Measurements from ENCODE around the gene GDPD4.

Gene GDPD4

DNA sequence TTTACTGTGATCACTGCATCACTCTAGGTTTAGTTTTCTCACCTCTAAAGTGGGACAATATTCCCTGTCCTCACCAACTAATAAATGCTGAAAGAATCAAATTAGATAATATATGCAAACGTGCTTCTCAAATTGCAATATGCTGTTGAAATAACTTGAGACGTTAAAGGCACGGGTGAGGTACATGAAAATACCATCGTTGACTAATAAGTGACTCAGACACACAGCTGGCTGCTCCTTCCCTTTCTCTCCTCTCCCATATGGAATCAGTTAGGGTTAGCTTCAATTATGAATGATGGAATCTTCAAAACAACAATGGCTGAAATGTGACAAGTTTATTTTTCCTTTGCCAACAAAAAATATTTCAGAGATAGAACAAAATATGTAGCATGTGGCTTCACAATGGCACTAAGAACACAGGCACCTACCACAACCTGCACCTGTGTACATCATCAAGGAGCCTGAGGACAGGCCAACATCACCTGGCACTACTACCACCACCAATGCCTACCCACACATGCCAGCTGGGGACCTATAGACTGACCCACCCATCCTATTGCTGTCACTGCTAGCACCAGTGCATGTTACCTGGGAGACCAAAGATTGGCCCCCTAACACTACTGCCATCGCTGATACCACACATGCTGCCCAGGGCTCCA is 13.7 kb downstream of the GDPD4 start:
- TF ChIP-seq, protein P1, sequence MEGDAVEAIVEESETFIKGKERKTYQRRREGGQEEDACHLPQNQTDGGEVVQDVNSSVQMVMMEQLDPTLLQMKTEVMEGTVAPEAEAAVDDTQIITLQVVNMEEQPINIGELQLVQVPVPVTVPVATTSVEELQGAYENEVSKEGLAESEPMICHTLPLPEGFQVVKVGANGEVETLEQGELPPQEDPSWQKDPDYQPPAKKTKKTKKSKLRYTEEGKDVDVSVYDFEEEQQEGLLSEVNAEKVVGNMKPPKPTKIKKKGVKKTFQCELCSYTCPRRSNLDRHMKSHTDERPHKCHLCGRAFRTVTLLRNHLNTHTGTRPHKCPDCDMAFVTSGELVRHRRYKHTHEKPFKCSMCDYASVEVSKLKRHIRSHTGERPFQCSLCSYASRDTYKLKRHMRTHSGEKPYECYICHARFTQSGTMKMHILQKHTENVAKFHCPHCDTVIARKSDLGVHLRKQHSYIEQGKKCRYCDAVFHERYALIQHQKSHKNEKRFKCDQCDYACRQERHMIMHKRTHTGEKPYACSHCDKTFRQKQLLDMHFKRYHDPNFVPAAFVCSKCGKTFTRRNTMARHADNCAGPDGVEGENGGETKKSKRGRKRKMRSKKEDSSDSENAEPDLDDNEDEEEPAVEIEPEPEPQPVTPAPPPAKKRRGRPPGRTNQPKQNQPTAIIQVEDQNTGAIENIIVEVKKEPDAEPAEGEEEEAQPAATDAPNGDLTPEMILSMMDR (IDR thresholded peaks at IDR 0.05; ENCODE audit: extremely low read depth, insufficient read depth, missing control alignments), result no peak
- no peak for DNase-seq (ENCODE audit: low spot score)
- in situ Hi-C loops (cut with MboI; ENCODE audit: low pct_unique_long_range_greater_than_20kb, low sequenced_read_pairs, unreplicated experiment), result no loop called here

DNA sequence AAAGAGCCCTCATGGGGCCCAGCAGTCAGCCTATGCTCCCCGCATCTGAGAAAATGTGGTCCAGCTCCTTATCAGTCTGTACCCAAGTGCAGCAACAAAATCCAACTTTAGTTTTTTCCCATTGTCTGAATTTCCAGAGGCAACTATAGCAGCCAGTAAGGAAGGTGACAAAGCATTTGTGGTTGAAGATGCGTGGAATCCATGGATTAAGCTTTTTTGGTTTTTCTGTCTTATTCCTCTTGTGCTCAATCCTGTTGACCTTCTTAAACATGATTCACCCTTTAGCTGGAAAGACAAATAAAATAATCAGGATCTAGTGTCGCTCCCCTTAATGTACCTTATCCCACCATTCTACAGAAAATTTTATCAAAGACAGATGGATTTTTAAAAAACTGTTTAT is 14.3 kb downstream of the GDPD4 start:
- no peak for DNase-seq (ENCODE audit: low spot score)
- in situ Hi-C loops (cut with MboI; ENCODE audit: low pct_unique_long_range_greater_than_20kb, low sequenced_read_pairs, unreplicated experiment), result no loop called here
- TF ChIP-seq, protein P1 (IDR thresholded peaks at IDR 0.05; ENCODE audit: extremely low read depth, insufficient read depth, missing control alignments), result no peak

DNA sequence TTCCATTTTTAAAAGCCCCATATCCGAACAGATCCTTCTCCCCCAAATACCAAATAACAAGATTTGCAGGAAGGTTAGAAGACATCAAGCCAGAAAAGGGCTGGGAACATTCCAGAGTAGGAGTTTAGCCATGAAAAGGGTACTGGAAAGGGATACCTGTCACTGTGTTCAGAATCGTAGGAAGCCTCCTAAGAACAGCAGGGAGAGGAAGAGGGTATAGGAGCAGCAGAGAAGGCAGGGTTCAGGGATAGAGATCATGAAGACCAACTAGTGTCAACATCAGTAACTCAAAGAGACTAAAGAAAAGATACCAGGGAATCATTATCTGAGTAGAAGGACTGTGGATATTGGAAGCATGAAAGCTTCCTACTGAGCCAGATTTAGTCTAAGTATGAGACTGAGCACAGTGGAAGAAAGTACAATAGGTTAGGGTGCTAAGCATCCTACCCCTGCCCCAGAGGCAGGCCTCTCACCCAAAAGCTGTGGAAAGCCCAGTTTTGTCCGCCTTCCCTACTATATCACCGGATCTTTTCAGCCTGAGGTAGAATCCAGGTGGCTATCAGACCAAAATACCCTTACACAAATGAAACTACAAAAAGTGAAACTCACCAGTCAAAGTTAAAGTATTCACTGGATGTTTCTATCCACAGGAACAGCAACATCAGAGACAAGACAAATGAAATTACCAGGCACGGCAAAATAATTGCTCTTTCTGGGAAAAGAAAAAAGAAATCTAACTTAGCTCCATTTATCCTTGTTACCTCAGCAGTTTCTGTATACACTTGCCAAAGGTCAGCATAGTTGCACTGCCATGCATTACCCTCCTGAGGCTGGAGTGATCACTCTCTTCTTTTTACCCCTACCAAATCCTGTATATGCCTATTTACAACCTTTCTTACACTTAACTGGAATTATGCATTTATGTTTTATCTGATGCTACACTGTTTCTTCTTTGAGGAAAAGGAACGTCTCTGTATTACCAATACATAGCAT is 16.7 kb downstream of the GDPD4 start:
- in situ Hi-C loops (cut with MboI; ENCODE audit: low pct_unique_long_range_greater_than_20kb, low sequenced_read_pairs, unreplicated experiment), result no loop called here
- no peak for DNase-seq (ENCODE audit: low spot score)
- TF ChIP-seq, protein P1 (IDR thresholded peaks at IDR 0.05; ENCODE audit: extremely low read depth, insufficient read depth, missing control alignments), result no peak

DNA sequence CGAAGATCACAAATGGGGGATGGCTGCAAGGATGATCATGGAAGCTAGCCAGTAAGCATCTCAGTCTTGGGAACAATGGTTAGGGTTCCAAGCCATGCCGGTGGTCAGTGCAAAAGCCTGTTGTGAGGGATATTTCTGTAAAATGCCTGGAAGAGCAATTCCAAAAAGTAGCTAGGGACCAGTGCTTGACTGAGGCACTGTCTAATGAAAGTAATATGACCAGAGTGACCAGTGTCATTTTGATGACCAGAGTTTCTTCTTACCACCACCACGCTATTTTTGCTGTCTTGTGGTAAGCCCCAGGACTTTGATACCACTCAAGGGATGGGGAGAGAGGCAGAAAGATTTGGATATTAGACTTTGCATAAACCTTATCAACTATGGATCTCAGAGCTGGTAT is 18.4 kb downstream of the GDPD4 start:
- TF ChIP-seq, protein P1 (IDR thresholded peaks at IDR 0.05; ENCODE audit: extremely low read depth, insufficient read depth, missing control alignments), result no peak
- in situ Hi-C loops (cut with MboI; ENCODE audit: low pct_unique_long_range_greater_than_20kb, low sequenced_read_pairs, unreplicated experiment), result no loop called here

DNA sequence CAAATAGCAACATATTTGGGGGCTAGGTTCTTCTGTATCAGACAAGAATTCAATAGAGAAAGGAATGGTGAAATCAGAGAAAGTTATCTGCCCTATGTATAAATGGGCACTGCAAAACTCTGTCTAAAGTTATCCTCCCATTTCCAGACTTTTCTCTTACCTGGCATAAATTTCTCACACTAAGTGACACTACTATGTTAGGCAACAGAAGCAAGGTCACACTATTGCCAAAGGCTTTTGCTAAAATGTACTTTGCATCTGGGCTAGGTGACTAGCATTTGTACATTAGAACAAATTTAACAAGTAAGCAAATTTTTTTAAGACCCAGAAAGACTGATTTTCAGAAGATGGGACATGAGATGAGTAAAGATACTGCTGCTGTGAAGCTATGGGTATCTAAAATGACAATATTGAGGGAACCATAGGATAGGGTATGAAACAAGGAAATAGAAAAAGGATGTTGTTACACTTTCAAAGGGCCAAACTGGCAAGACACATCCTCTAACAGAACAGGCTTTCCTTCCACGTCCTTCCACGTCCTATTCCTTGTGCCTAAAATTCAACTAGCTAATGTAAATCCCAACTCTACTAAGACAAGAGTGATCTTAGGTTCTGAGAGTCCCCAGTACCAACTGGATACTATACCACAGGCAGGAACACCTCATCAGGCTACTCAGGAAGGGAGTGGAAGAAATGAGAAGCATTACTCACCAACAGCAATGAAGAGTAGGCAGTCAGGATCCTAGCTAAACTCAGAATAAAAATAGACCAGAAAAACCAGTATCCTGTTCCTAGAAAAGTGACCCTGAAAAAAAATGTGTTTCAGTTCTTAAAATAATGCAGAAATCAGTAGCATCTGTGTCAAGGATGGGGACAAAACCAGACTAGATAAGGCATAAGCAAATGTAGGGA is 22.6 kb downstream of the GDPD4 start:
- DNase-seq (ENCODE audit: low spot score), result no peak
- in situ Hi-C loops (cut with MboI; ENCODE audit: low pct_unique_long_range_greater_than_20kb, low sequenced_read_pairs, unreplicated experiment), result no loop called here
- TF ChIP-seq, protein P1 (IDR thresholded peaks at IDR 0.05; ENCODE audit: extremely low read depth, insufficient read depth, missing control alignments), result no peak

More for the DNA sequence above, 18.4 kb downstream of the GDPD4 start:
- DNase-seq (ENCODE audit: low spot score), result no peak

DNA sequence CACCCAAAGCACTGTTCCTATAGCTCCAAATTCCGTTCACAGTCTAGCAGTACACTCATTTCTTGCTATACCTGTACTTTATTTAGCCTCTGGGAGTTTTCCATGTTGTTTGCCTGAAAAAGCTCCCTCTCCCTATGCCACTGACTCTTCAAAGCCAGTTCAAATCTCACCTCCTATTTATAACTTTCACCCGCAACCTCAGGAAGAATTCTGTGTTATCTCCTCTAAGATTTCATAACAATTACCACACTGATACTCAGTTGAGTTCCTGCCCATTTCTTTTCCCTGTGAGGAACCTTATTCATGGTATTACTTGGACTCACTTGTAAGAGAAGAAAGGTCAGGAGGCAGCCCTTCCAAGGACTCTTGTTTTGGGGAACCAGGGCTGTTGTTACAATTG is 25.2 kb downstream of the GDPD4 start:
- TF ChIP-seq, protein P1 (IDR thresholded peaks at IDR 0.05; ENCODE audit: extremely low read depth, insufficient read depth, missing control alignments), result no peak
- DNase-seq (ENCODE audit: low spot score), result no peak
- in situ Hi-C loops (cut with MboI; ENCODE audit: low pct_unique_long_range_greater_than_20kb, low sequenced_read_pairs, unreplicated experiment), result no loop called here
